ENCODE measurements around the gene MAST4. TPM values are rescaled to one million over a fixed set of nuclear protein-coding genes. Genes with fewer than 3 reads are reported as not detected.

MAST4 gene
- total and polyA plus RNA-seq, 2 of the 13 experiments (the other 11 are each of a cell fraction or from before 2014, with no cell fraction given): 3.4 to 3.7 TPM

DNA sequence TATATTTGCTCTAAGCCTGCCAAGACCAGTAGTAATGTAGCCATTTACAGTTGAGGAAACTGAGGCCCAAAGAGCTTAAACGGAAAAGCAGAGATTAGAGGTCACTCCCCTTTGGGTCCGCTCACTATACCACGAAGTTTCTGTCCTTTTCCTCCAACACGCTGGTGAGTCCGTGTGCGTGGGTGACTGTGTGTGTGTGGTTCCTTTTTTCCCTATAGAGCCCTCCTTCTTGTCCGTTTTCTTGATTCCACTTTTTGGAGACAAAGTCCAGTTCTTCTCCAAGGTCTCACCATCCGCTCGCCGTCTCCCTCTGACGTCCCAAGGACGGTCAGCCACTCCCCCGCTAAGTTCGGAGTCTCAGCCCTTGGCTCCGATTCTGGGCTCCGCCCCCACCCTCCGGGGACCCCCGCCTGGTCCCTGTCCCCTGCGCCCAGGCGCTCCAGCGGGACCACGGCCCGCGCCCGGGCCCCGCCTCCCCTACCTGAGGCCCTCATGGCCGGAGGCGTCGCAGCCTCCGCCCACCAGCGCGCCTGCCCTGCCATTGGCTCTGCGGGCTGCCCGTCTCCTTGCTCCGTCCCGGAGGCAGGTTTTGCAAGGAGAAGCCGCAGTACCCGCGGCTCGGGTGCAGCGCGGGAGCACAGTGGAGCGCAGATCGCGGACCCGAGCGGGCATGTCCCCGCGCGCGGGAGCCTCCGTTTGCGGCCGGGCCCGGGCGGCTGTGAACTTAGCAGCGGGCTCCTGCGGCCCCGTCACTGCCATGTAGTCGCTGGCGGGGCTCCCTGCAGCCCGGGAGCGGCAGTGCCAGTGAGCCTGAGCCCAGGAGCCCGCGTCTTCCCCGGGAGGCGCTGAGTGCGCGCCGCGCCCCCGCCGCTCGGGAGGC is at the start of gene MAST4 (continued):
- TF ChIP-seq PHF8 (CRISPR knock-in tag; IDR thresholded peaks at IDR 0.05): peak; percentile 51; the same call in 1 of the 2 replicates
- no peak for TF ChIP-seq RXRA (CRISPR knock-in tag; IDR thresholded peaks at IDR 0.05)
- TF ChIP-seq ARID2 (CRISPR knock-in tag; IDR thresholded peaks at IDR 0.05; ENCODE audit: borderline replicate concordance): no peak
- peak; percentile 40; the same call in 1 of the 2 replicates for TF ChIP-seq ISL2 (CRISPR knock-in tag; IDR thresholded peaks at IDR 0.05)
- peak; percentile 45; the same call in 1 of the 2 replicates for TF ChIP-seq MYC (CRISPR knock-in tag; IDR thresholded peaks at IDR 0.05; ENCODE audit: borderline replicate concordance)
- TF ChIP-seq ZBTB7A (CRISPR knock-in tag; IDR thresholded peaks at IDR 0.05): no peak
- TF ChIP-seq RNF2 (conservative IDR thresholded peaks at IDR 0.05; ENCODE audit: low read depth): 0 out of 2 replicates have a peak, but pooled peaks have one; percentile 24
- TF ChIP-seq SALL1 (CRISPR knock-in tag; IDR thresholded peaks at IDR 0.05): peak; percentile 21; the same call in 1 of the 2 replicates
- TF ChIP-seq ZC3H4 (CRISPR knock-in tag; IDR thresholded peaks at IDR 0.05; ENCODE audit: borderline replicate concordance): no peak
- peak; percentile 34; the same call in 1 of the 2 replicates for TF ChIP-seq ZNF274 (CRISPR knock-in tag; IDR thresholded peaks at IDR 0.05)
- TF ChIP-seq, protein P1, sequence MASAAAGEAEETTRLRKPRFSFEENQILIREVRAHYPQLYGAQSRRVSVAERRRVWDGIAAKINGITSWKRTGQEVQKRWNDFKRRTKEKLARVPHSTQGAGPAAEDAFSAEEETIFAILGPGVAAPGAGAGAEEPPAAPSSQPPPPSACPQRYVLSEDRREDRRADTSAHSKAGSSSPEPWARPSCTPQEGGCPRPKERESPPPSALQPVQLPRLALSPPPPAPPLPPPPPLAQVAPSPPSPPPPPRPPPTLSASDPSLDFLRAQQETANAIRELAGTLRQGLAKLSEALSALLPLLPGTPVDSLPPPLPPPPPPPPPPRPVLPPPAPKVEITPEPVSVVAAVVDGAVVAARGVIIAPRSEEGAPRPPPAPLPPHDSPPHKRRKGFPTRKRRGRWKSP (CRISPR knock-in tag; IDR thresholded peaks at IDR 0.05): peak; percentile 43; the same call in 1 of the 2 replicates
- peak; percentile 32; the same call in 1 of the 2 replicates for TF ChIP-seq MTA1 (CRISPR knock-in tag; IDR thresholded peaks at IDR 0.05; ENCODE audit: borderline replicate concordance)
- TF ChIP-seq, protein P2, sequence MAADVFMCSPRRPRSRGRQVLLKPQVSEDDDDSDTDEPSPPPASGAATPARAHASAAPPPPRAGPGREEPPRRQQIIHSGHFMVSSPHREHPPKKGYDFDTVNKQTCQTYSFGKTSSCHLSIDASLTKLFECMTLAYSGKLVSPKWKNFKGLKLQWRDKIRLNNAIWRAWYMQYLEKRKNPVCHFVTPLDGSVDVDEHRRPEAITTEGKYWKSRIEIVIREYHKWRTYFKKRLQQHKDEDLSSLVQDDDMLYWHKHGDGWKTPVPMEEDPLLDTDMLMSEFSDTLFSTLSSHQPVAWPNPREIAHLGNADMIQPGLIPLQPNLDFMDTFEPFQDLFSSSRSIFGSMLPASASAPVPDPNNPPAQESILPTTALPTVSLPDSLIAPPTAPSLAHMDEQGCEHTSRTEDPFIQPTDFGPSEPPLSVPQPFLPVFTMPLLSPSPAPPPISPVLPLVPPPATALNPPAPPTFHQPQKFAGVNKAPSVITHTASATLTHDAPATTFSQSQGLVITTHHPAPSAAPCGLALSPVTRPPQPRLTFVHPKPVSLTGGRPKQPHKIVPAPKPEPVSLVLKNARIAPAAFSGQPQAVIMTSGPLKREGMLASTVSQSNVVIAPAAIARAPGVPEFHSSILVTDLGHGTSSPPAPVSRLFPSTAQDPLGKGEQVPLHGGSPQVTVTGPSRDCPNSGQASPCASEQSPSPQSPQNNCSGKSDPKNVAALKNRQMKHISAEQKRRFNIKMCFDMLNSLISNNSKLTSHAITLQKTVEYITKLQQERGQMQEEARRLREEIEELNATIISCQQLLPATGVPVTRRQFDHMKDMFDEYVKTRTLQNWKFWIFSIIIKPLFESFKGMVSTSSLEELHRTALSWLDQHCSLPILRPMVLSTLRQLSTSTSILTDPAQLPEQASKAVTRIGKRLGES (CRISPR knock-in tag; IDR thresholded peaks at IDR 0.05; ENCODE audit: borderline replicate concordance): no peak
- TF ChIP-seq, protein P3, sequence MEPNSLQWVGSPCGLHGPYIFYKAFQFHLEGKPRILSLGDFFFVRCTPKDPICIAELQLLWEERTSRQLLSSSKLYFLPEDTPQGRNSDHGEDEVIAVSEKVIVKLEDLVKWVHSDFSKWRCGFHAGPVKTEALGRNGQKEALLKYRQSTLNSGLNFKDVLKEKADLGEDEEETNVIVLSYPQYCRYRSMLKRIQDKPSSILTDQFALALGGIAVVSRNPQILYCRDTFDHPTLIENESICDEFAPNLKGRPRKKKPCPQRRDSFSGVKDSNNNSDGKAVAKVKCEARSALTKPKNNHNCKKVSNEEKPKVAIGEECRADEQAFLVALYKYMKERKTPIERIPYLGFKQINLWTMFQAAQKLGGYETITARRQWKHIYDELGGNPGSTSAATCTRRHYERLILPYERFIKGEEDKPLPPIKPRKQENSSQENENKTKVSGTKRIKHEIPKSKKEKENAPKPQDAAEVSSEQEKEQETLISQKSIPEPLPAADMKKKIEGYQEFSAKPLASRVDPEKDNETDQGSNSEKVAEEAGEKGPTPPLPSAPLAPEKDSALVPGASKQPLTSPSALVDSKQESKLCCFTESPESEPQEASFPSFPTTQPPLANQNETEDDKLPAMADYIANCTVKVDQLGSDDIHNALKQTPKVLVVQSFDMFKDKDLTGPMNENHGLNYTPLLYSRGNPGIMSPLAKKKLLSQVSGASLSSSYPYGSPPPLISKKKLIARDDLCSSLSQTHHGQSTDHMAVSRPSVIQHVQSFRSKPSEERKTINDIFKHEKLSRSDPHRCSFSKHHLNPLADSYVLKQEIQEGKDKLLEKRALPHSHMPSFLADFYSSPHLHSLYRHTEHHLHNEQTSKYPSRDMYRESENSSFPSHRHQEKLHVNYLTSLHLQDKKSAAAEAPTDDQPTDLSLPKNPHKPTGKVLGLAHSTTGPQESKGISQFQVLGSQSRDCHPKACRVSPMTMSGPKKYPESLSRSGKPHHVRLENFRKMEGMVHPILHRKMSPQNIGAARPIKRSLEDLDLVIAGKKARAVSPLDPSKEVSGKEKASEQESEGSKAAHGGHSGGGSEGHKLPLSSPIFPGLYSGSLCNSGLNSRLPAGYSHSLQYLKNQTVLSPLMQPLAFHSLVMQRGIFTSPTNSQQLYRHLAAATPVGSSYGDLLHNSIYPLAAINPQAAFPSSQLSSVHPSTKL (CRISPR knock-in tag; IDR thresholded peaks at IDR 0.05): peak; percentile 22; the same call in 1 of the 2 replicates
- TF ChIP-seq NFYC (CRISPR knock-in tag; IDR thresholded peaks at IDR 0.05): peak; percentile 92
- TF ChIP-seq ZC3H13 (CRISPR knock-in tag; IDR thresholded peaks at IDR 0.05): no peak
- TF ChIP-seq, protein P4, sequence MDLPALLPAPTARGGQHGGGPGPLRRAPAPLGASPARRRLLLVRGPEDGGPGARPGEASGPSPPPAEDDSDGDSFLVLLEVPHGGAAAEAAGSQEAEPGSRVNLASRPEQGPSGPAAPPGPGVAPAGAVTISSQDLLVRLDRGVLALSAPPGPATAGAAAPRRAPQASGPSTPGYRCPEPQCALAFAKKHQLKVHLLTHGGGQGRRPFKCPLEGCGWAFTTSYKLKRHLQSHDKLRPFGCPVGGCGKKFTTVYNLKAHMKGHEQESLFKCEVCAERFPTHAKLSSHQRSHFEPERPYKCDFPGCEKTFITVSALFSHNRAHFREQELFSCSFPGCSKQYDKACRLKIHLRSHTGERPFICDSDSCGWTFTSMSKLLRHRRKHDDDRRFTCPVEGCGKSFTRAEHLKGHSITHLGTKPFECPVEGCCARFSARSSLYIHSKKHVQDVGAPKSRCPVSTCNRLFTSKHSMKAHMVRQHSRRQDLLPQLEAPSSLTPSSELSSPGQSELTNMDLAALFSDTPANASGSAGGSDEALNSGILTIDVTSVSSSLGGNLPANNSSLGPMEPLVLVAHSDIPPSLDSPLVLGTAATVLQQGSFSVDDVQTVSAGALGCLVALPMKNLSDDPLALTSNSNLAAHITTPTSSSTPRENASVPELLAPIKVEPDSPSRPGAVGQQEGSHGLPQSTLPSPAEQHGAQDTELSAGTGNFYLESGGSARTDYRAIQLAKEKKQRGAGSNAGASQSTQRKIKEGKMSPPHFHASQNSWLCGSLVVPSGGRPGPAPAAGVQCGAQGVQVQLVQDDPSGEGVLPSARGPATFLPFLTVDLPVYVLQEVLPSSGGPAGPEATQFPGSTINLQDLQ (CRISPR knock-in tag; IDR thresholded peaks at IDR 0.05): no peak
- TF ChIP-seq SP4 (CRISPR knock-in tag; IDR thresholded peaks at IDR 0.05): peak; percentile 56; the same call in 1 of the 2 replicates

Data from HepG2 (cell line).